ENCODE data around the gene ZC3HAV1L. TPM values are rescaled to one million over a fixed set of nuclear protein-coding genes. Genes with fewer than 3 reads are reported as not detected.

The ZC3HAV1L gene
- total RNA-seq, 1 experiment from 2014 or later: 27.3 TPM

- intact Hi-C loops (cut with micrococcal nuclease; ENCODE audit: unreplicated experiment) (no loop called here), in situ Hi-C loops (cut with HindIII; ENCODE audit: low pct_unique_long_range_greater_than_20kb, low sequenced_read_pairs) (no loop called here)
- no peak overlapping the region for H3K4me3 ChIP-seq (ENCODE audit: low read depth in 2 of 2, low read length in 2 of 2)
- CTCF ChIA-PET: no interaction called here
- H3K4me1 ChIP-seq (ENCODE audit: control insufficient read depth, insufficient read depth, low read length): no peaks in the 10 kb centered on the region
- DNase-seq (ENCODE audit: low read depth, low spot score) (no peak), ATAC-seq (no peak)
- no TSS peak for BruUV-seq (replicated peaks)
- POLR2A ChIA-PET: interaction anchor here (0.7 kb wide), 1 partner anchor 39 kb away, joined by 3 read pairs; no protein-coding TSS in a partner anchor
- no peaks in the 10 kb centered on the region for H3K9me3 ChIP-seq (ENCODE audit: control insufficient read depth, insufficient read depth, low read depth, low read length)
- H3K27me3 ChIP-seq (ENCODE audit: control insufficient read depth, insufficient read depth, low read length): no peaks in the 10 kb centered on the region
- no peak overlapping the region for H3K27ac ChIP-seq (ENCODE audit: low read length)
- H3K36me3 ChIP-seq (ENCODE audit: control insufficient read depth, insufficient read depth, low read length): peaks cover 10% of the 10 kb centered on the region
- TF ChIP-seq, protein P1, sequence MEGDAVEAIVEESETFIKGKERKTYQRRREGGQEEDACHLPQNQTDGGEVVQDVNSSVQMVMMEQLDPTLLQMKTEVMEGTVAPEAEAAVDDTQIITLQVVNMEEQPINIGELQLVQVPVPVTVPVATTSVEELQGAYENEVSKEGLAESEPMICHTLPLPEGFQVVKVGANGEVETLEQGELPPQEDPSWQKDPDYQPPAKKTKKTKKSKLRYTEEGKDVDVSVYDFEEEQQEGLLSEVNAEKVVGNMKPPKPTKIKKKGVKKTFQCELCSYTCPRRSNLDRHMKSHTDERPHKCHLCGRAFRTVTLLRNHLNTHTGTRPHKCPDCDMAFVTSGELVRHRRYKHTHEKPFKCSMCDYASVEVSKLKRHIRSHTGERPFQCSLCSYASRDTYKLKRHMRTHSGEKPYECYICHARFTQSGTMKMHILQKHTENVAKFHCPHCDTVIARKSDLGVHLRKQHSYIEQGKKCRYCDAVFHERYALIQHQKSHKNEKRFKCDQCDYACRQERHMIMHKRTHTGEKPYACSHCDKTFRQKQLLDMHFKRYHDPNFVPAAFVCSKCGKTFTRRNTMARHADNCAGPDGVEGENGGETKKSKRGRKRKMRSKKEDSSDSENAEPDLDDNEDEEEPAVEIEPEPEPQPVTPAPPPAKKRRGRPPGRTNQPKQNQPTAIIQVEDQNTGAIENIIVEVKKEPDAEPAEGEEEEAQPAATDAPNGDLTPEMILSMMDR (IDR thresholded peaks at IDR 0.05): no peak
- TF ChIP-seq POLR2AphosphoS5 (IDR thresholded peaks at IDR 0.05; ENCODE audit: low read depth, low read length): no peak
Measured at GRCh38 chr7:139049111-139049510, 13.3 kb upstream of the ZC3HAV1L start.

DNA sequence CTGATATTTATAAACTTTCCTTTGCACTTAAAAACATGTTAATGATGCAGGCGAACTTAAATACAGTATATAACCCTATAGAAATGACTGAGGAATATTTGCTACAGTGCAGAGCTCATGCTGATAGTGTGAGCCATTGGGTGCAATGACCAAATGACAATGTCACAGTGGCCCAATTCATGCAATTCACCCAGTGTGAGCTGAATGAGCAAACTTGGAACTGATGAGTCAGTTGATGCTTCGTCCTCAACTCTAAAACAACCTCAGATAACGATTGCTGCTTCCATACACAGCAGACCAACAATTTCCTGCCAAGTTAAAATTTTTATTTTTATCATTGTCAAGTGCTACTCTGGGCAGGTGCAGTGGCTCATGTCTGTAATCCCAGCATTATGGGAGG is 12.1 kb upstream of the ZC3HAV1L start:
- BruUV-seq (replicated peaks): no TSS peak
- Histone ChIP-seq H3K4me1 (ENCODE audit: control insufficient read depth, insufficient read depth, low read length) (no peaks in the 10 kb centered on the region), H3K36me3 (ENCODE audit: control insufficient read depth, insufficient read depth, low read length) (peaks cover 10% of the 10 kb centered on the region), H3K4me3 (ENCODE audit: low read depth in 2 of 2, low read length in 2 of 2) (no peak overlapping the region), H3K27ac (ENCODE audit: low read length) (no peak overlapping the region), H3K9me3 (ENCODE audit: control insufficient read depth, insufficient read depth, low read depth, low read length) (no peaks in the 10 kb centered on the region), H3K27me3 (ENCODE audit: control insufficient read depth, insufficient read depth, low read length) (no peaks in the 10 kb centered on the region)
- DNase-seq (ENCODE audit: low read depth, low spot score): no peak
- TF ChIP-seq POLR2AphosphoS5 (IDR thresholded peaks at IDR 0.05; ENCODE audit: low read depth, low read length): no peak
- TF ChIP-seq SIN3A (IDR thresholded peaks at IDR 0.05; ENCODE audit: borderline replicate concordance, insufficient read depth, low read depth, low read length): no peak
- no peak for TF ChIP-seq REST (IDR thresholded peaks at IDR 0.05; ENCODE audit: insufficient read depth in 1 of 2, low read depth in 2 of 2, low read length in 1 of 2)
- TF ChIP-seq TCF7L2 (IDR thresholded peaks at IDR 0.05; ENCODE audit: low read depth, low read length): no peak
- TF ChIP-seq, protein P1 (IDR thresholded peaks at IDR 0.05): no peak
- intact Hi-C loops (cut with micrococcal nuclease; ENCODE audit: unreplicated experiment) (no loop called here), in situ Hi-C loops (cut with HindIII; ENCODE audit: low pct_unique_long_range_greater_than_20kb, low sequenced_read_pairs) (no loop called here)
- CTCF ChIA-PET: interaction anchor here (1.0 kb wide), 1 partner anchor 27 kb away, joined by 3 read pairs; no protein-coding TSS in a partner anchor
- POLR2A ChIA-PET: no interaction called here
- ATAC-seq: no peak
